Stimulated activated CD4-positive, alpha-beta T cell treated with anti-CD3 and anti-CD28 coated beads, Interleukin-1b, Interleukin-23, amount 100 ng/mL, for 1 hour (primary cell): ENCODE data around the gene HSPB1.
"Not testable (repeated sequence)": the region's sequence is repeated elsewhere in the genome, so short reads cannot be mapped to it uniquely, and the experiment has no call there.

Experiments used
- DNase-seq, 2 donors: peaks; one replicate each; pipeline ENCODE4 v3.0.0-alpha.2; 2020; ENCODE audit warnings: low read depth in 2 of 2

Gene HSPB1

DNA sequence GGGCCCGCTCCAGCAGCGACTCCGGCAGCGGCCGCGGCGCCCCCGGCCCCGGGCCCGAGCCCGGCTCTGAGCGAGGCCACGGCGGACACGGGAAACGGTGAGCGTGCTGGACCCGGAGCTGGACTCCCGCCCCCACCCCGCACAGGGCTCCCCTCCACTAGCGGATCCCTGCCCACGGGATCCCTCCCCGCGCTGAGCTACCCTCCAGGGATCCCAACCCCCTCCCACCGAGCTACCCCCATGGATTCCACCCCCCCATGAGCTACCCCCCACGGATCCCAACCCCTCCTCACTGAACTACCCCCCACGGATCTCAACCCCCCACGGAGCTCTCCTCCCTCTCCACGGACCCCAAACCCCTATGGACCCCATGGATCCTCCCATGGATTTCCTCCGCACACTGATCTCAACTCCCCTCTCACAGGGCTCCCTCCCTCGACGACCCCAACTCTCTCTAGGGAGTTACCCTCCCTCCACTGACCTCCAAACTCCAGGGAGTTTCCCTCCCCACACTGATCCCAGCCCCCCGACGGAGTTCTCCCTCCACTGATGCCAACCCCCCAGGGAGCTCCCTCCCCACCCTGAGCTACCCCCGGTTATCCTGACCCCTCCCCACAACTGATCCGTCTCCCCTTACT, 20.6 kb upstream of the HSPB1 start:
- no peak for DNase-seq

GRCh38 chr7:76282344-76283253, 19.9 kb upstream of the HSPB1 start:
- no peak for DNase-seq

DNA sequence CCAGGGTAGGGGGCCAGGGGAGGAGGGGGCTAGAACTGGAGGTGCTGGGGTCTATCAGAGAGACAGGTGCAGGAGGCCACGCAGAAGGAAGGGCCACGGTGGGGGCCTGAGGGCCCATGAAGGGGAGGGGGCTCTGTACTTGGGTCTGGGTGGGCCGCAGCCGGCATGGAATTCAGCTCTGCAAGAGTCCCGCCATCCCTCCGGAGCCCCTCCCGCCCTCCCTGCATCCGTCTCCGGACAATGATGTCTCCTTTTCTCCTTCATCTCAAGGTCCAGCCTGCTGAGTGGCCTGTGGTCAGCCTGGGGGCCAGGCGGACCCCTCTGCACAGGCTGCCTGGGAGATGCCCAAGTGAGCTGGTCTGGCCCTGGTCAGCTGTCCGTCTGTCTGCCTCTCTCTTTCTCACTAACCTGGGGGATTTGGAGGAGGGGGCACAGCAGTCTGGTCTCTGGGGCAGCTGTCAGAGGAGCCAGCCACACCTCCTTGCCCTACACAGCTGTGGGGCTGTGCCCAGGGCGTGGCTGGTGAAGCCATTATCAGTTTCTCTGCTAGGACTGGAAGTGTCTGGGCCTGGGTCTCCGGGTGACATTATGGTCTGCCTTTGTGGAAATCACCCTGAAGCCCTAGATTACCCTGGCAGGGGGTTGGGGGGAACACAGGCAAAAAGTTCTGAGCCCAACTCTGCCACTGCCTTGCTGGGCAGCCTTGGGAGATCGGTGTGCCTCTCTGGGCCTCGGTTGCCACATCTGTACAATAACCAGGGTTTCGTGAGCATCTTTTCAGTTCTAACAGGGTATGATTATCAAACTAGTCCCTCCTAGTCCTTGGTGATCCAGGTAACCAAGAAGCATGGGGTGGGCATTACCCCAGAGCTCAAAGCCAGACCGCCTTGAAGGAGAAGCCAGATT, 19.0 kb upstream of the HSPB1 start:
- DNase-seq: no peak

- no peak for DNase-seq
Observed at GRCh38 chr7:76285604-76286374, 16.7 kb upstream of the HSPB1 start.

GRCh38 chr7:76286842-76287403, 15.6 kb upstream of the HSPB1 start:
- no peak for DNase-seq

GRCh38 chr7:76290847-76291350, 11.6 kb upstream of the HSPB1 start:
- not testable (repeated sequence) for DNase-seq

DNA sequence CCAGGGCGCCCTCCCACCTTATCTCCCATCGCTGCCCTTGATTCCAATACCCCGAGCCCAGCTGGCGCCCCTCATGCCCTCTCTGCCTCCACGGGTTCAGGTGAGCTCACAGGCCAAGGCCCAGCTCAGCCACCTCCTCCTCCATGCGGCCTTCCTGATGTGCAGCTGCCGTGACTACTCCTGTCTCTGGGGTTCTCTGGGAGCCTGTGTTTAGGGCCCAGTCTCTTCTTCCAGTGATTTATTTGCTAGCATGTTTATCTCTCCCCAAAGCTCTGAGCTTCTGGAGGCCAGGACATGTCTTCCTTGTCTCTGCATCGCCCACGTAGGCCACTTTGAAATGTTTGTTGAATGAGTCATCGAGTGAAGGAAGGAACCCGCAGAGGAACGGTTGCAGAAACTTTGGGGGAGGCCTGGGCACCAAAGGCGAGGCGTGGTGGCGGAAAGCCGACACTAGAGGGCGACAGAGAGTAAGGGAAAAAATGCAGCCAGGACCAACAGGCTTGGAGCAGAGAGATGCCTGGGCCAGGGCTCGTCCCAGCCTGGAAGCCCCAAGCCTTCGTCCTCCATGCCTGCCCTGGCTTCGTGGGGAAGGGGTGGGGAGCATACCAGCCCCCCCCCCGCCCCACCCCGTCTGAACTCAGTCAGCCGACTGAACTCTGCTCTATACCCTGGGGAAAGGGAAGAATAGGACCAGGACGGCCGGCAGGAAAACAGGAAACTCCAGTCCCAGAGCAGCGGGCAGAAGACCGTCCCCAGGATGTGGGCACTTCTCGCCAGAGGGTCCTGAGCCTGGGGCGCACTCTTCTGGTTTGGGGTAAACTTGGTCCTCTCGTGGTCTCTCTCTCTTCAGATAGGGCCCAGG, 10.9 kb upstream of the HSPB1 start:
- DNase-seq: peak; percentile 75 to 87

GRCh38 chr7:76292213-76292573, 10.3 kb upstream of the HSPB1 start:
- no peak for DNase-seq

DNA sequence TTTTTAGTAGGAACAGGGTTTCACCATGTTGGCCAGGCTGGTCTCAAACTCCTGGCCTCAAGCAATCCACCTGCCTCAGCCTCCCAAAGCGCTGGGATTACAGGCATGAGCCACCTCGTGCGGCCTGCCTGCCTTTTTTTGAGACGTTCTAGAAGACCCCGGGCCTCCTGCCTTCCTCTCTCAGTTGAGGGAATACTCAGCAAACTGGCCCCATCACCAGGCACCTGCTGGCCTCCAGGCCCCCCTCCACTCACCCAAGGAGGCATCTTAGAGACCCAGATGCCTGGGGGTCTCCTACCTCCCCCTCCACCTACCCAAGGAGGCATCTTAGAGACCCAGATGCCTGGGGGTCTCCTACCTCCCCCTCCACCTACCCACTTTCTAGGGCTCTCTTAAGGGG, 9.6 kb upstream of the HSPB1 start:
- not testable (repeated sequence) for DNase-seq

DNA sequence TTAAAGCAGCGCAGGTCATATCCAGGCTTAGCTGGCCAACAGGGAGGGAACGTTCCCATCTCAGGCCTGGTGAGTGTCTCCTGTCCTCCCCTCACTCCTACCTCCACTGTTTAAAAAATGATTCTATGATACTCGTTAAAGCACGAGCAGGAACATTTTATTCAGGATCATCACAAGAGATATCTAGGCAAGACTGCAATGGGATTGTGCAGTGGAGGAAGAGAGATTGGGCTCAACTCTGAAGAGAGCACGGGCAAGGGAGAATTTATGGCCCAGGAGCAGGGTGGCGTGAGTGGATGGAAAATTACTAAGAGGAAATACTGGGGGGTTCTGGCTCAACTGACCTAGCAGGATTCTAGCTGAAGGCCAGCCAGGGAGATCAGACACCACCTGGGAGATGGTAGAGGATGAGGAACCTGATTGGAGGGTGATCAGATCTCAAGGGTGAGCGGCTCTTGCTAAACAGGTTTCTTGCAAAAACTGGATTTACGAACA, 9.0 kb upstream of the HSPB1 start:
- DNase-seq: no peak

DNA sequence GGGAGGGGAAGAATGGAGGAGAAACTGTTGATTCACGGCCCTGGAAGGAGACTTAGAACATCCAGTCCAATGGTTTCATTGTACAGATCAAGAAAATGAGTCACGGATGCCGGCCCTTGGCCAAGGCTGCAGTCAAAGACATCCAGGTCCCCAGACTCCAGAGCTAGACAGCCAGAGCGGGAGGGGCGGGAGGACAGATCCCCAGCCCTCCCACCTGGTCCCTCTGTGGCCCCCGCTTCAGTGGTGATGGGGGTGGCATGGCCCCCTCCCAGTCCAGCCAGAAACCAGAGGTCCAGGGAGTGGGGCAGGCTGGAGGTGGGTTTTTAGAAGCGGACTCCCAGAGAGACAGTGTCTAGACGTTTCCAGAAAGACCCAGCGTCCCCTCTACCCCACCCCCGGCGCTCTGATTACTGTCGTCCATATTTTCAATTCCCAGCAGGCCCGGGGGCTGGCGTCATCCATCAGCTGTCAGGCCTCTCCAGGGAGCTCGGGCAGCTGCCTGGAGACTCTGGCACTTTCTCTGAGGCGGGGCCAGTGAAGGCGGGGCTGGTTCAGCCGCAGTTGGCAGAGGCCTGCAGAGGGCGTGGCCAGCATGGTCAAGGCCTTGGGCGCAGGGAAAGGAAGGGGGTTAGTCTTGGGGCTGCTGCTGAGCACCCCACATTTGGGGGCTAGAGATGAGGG, 8.0 kb upstream of the HSPB1 start:
- DNase-seq: no peak

DNA sequence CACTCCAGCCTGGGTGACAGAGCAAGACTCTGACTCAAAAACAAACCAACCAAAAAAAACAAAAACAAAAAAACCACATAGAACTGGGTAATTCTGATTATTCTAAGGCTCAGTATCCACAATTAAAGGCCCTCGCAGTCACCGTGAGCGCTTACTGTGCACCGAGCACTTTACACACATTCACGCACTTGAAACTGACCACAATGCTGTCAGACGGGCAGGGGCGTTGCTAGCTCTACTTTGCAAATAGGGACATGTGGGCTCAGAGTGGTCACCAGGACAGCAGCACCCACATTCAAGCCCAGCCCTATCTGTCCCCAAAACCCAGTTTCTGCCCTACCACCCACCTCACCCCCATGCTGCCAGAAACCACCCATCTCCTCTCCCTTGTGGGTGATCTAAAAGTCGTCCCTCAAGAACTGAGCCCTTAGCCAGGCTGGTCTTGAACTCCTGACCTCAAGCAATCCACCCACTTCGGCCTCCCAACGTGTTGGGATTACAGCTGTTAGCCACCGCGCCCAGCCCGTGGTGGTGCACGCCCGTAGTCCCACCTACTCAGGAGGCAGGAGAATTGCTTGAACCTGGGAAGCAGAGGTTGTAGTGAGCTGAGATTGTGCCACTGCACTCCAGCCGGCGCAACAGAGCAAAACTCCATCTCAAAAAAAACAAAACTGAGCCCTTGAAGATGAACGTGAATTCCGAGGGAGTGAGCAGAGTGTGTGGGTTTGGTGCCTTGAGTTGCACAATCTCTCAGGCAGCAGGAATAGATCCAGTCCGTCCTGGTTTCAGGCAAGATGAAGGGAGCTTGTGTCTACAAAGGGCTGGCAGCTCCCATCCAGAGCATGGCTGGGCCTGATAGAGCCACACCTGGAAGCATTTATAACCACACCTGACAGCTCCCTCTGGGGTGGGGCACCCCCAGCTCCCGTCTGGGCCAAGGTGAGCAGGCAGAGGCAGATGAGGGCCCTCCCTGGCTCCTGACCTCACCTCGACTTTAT, 5.4 kb upstream of the HSPB1 start:
- no peak for DNase-seq

DNA sequence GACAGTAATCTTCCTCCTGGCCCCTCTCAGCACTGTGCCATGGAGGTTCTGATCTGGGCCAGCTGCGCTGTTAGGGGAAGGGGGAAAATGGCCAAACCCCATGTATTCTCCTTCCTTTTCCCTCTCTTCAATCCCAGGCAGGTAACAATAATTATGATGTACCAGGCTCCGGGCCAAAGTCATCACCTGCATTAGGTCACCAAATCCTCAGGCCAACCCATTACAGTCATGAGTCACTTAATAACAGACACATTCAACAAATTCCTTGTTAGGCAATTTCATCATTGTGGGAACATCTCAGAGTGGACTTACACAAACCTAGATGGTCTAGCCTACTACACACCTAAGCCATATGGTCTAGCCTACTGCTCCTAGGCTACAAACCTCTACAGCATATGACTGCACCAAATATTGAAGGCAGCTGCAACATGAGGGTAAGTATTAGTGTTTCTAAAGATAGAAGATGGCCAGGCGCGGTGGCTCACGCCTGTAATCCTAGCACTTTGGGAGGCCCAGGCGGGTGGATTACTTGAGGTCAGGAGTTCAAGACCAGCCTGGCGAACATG, 2.2 kb upstream of the HSPB1 start:
- DNase-seq: no peak

DNA sequence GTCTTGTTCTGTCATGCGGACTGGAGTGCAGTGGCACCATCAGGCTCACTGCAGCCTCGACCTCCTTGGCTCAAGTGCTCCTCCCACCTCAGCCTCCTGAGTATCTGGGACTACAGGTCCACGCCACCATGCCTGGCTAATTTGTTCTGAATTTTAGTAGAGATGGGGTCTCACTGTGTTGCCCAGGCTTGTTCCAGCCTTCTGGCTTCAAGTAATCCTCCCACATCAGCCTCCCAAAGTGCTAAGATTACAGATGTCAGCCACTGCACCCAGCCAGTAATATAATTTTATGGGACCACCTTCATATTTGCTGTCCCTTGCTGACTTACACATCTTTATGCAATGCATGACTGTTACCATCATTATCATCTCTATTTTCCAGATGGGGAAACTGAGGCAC, 1.5 kb upstream of the HSPB1 start:
- DNase-seq: no peak

GRCh38 chr7:76303202-76304147, 1.0 kb downstream of the HSPB1 start:
- peak; percentile 62 to 73 for DNase-seq

DNA sequence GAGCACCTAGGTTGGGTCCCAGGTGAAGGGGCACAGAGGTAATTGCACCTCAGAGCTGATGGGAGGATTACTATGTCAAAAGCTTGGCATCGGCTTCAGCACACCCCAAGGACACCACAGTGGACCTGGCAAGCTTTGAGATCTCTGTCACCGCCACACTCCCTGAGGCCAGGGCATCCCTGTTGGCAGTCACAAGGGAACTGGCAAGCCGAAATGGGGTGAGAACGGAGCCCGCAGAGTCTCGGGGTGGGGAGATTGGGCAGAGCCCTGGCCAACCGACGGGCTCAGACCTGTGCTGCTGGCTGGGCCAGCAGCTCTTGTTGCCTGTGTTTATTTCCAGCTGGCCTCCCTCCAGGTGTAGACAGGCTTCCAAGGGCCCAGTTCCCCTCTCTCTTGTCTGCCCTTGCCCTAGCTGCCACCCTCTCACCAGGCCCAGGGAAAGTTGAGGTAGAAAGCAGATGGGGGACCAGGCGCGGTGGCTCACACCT, 2.5 kb downstream of the HSPB1 start:
- DNase-seq: no peak
